GM12891 (cell line): ENCODE data around the gene MAL. TPM values are rescaled to one million over a fixed set of nuclear protein-coding genes. Genes with fewer than 3 reads are reported as not detected.
A peak's percentile ranks its signal among the peaks of the same experiment; 100 is the strongest.

Experiments
- DNase-seq: peaks from one replicate; pipeline ENCODE4 v3.0.0; 2011; ENCODE audit warnings: low spot score; ENCODE audit not compliant: insufficient read length
- FAIRE-seq: peaks from 2 replicates; lab custom pipeline; 2011; peaks lifted over from hg19 to GRCh38; lab: Jason Lieb, UNC
- PAX5 ChIP-seq: IDR thresholded peaks from 2 replicates; pipeline ENCODE4 v1.6.1; 2011; ENCODE audit warnings: low read length, moderate library complexity, mild to moderate bottlenecking; ENCODE audit not compliant: insufficient read depth, severe bottlenecking
- POLR2A ChIP-seq: IDR thresholded peaks from 2 replicates; pipeline ENCODE4 v1.6.1; 2011; ENCODE audit warnings: low read depth, low read length, control low read depth
- POLR2AphosphoS5 ChIP-seq: IDR thresholded peaks from 2 replicates; pipeline ENCODE4 v1.6.1; 2011; ENCODE audit warnings: low read depth, low read length, control low read depth
- POU2F2 ChIP-seq: IDR thresholded peaks from 2 replicates; pipeline ENCODE4 v1.6.1; 2011; ENCODE audit warnings: low read depth, mild to moderate bottlenecking, control low read depth, low read length, moderate library complexity
- SPI1 ChIP-seq: IDR thresholded peaks from 2 replicates; pipeline ENCODE4 v1.6.1; 2011; ENCODE audit warnings: low read depth, low read length, control low read depth
- TAF1 ChIP-seq: IDR thresholded peaks from 2 replicates; pipeline ENCODE4 v1.6.1; 2011; ENCODE audit warnings: low read depth, low read length, control low read depth
- polyA plus RNA-seq: library from polyadenylated mRNA; unstranded; fragments of >200 nt; gene quantifications from one replicate; pipeline ENCODE4 v1.2.1, GENCODE V29; 2012; ENCODE audit warnings: low read depth, missing spikeins, inconsistent platforms; ENCODE audit not compliant: missing spikeins

Gene MAL
- polyA plus RNA-seq, result 11.2 TPM

DNA sequence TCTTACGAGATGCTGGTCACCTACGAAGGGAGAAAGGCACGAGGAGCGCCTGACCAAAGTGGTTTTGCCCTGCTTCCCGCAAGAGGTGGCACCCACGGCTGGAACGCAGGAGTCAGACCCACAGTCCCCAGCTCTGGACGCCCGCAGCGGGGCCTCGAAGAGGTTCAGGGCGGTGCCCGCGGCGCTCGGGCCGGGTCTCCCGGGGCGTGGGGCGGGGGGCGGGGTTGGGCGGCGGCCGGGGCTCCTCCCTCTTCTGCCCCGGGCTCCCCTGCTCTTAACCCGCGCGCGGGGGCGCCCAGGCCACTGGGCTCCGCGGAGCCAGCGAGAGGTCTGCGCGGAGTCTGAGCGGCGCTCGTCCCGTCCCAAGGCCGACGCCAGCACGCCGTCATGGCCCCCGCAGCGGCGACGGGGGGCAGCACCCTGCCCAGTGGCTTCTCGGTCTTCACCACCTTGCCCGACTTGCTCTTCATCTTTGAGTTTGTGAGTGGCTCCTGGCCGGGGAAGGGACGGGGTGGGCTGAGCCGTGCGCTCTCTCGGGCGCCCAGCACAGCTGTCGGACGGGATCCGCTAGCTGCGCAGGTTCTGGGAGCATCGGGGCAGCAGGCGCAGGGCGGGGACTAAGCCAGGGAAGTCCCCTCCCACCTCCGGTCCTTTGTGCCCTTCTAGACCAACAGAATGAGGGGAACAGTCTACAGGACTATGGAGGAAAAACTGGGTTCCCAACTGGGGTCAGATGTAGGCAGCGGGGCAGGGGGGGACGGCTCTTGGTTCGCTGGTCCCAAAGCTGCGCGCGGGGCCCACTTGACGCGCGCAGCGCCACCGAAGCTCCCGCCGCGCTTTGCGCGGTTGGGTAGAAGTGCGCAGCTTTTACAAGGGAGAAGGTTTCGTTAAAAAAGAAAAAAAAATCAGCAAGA is at the start of gene MAL:
TSS of gene MAL (plus strand) at position 303 of the 914 bp plus-strand sequence. CDS start at position 388, 85 bp downstream.
- TF ChIP-seq POLR2AphosphoS5 (no peak), POLR2A (no peak), TAF1 (no peak), PAX5 (no peak), SPI1 (no peak), POU2F2 (no peak)
- FAIRE-seq (peak; percentile 16), DNase-seq (no peak)

DNA sequence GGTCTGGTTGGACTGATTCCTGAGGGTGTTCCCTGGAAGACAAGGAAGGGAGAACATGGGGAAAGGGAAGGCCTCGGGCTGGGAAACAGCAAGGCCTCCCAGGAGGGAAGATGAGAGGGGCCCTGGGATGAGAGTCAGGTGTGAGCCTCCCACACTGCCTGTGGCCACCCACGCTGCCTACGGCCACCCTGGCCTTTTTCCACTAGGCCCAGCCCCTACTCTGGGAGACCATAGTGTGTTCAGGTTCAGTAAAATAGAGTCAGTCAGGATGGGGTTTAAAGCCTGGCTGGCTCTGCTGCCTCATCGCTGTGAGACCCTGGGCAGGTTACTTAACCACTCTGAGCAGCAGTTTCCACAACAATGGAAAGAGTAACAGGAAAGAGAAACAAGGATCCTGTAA is 47.7 kb upstream of the MAL start:
- DNase-seq, result no peak
- TF ChIP-seq POLR2AphosphoS5 (no peak), SPI1 (no peak), POU2F2 (no peak), PAX5 (no peak), POLR2A (no peak), TAF1 (no peak)
- no peak for FAIRE-seq

- FAIRE-seq (no peak), DNase-seq (no peak)
- no peak for TF ChIP-seq POLR2AphosphoS5
- TF ChIP-seq SPI1, result no peak
Observed at GRCh38 chr2:94978917-94979316, 46.6 kb upstream of the MAL start.

- DNase-seq, result no peak
- no peak for TF ChIP-seq SPI1
- FAIRE-seq, result no peak
Observed at GRCh38 chr2:94979406-94980375, 45.8 kb upstream of the MAL start.

DNA sequence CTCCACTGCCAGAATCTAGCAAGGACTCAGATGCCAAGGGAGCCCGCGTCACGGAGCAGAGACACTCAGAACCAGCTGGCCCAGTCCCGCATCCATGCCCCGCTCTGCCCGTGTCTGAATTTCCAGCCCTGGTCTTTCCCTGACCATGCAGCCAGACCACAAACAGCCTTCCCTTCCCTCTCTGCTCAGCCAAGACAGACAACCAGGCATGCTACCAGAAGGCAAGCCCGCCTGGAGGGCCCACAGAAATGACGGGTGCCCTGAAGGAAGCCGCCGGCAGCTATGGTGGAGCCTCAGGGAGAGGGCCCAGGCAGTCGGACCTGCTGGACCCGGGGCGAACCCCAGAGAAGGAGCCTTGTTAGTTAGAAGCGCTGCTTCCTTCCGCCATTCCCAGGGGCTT is 45.1 kb upstream of the MAL start:
- TF ChIP-seq PAX5 (no peak), TAF1 (no peak), POLR2A (no peak), POLR2AphosphoS5 (no peak), SPI1 (no peak), POU2F2 (no peak)
- DNase-seq, result no peak
- no peak for FAIRE-seq

DNA sequence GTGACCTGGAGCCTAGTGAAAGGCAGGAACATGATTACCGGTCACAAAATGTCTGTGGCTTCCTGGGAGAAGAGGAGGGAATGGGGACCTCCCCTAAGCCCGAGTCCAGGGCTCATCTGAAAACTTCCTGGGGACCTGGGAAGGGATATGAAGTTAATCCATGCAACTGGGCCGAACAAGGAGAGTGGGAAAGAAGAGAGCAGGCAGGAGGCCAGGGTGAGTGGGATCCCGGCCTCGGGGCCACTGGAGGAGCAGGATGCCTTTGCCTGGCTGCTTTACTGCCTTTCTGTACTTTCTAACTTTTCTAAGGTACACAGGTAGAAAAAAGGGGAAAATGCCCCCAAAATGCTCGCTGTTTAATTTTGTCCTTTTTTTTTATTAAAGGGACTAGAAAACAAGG is 43.4 kb upstream of the MAL start:
- DNase-seq, result no peak
- TF ChIP-seq SPI1, result no peak
- no peak for TF ChIP-seq POLR2A
- no peak for TF ChIP-seq POU2F2
- no peak for TF ChIP-seq POLR2AphosphoS5
- no peak for TF ChIP-seq TAF1
- no peak for TF ChIP-seq PAX5
- FAIRE-seq, result no peak

- TF ChIP-seq POLR2A, result no peak
- TF ChIP-seq TAF1, result no peak
- TF ChIP-seq SPI1, result no peak
- no peak for TF ChIP-seq POU2F2
- TF ChIP-seq PAX5, result no peak
- no peak for TF ChIP-seq POLR2AphosphoS5
- FAIRE-seq (no peak), DNase-seq (no peak)
Observed at GRCh38 chr2:94982675-94983074, 42.8 kb upstream of the MAL start.

DNA sequence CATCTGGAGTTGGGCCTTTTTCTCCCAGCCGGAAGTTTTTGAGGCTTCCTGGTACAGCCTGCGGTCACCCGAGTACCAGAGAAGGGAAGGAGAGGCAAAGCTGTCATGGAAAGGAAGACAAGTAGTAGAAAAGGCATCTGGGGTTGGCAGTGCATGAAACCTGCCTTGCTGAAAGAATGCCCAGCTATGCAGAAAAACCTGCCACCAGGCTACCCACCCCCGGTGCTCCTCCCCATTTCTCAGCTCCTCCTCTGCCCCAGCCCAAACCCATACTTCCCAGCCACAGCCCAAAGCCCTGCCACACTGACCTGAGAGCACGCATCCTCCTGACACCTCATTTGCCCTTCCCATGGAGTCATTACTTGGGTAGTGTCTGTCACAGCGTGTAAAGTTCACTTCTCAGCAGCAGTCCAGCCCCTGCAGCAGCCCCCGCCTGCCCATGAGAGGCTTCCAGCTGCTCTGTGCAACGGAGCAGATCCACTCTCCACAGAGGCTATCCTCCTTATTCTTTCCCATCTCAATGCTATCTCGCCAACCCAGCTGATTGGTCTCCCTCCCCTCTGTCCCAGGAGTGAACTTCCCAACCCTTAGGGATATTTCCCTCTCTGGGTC is 40.4 kb upstream of the MAL start:
- TF ChIP-seq POU2F2 (no peak), TAF1 (no peak), POLR2AphosphoS5 (no peak), POLR2A (no peak), SPI1 (no peak), PAX5 (no peak)
- no peak for FAIRE-seq
- DNase-seq, result no peak

DNA sequence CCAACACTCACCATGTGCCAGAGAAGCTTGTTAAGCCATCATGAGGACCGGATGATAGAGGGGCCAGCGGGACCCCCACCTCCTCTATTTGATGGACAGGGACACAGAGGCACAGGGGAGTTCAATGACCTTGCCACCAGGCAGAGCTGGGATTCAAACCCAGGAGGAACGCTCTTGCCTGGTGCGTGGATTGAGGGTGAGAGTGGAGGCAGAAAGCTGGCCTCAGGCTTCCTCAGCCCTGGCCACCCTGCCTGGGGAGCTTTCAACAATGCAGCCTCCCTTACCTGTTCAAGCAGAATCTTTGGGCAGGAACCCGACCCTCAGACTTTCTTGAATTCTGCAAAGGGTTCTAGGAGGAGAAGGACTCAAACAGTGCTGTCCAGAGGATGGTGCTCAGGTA is 39.9 kb upstream of the MAL start:
- no peak for TF ChIP-seq POLR2AphosphoS5
- no peak for TF ChIP-seq PAX5
- TF ChIP-seq SPI1, result no peak
- FAIRE-seq (no peak), DNase-seq (no peak)
